ENCODE data around the gene DYDC2. TPM values are rescaled to one million over a fixed set of nuclear protein-coding genes. Genes with fewer than 3 reads are reported as not detected.

DYDC2 gene
- total and polyA plus RNA-seq, 9 of the 15 experiments (the other 6 are each of a cell fraction or from before 2014, with no cell fraction given): 0.06 to 0.34 (median 0.15) TPM; not detected in 5

- no peaks in the 10 kb centered on the region for H3K9me1 ChIP-seq (ENCODE audit: control insufficient read depth, insufficient read depth, low read length)
- peaks cover 0 to 19% of the 10 kb centered on the region in 2 experiments; a peak in 2 of 5 replicates for H3K4me1 ChIP-seq (replicated peaks in 1 of 2; ENCODE audit: control insufficient read depth in 2 of 2, insufficient read depth in 2 of 2, low read length in 2 of 2)
- TF ChIP-seq TBP (optimal IDR thresholded peaks at IDR 0.05; ENCODE audit: low read depth, low read length): peak; percentile 24
- 0 out of 2 replicates have a peak, but pooled peaks have one; percentile 28 for TF ChIP-seq ZBTB7A (IDR thresholded peaks at IDR 0.05; ENCODE audit: borderline replicate concordance, control insufficient read depth, low read depth, low read length)
- TF ChIP-seq PCBP1 (IDR thresholded peaks at IDR 0.05; ENCODE audit: low read depth, low read length, poor library complexity, severe bottlenecking): peak; percentile 29
- TF ChIP-seq RNF2 (IDR thresholded peaks at IDR 0.05): no peak
- TF ChIP-seq CREM (IDR thresholded peaks at IDR 0.05; ENCODE audit: low read depth): no peak
- in situ Hi-C loops (cut with MboI): no loop called here
- POLR2A ChIA-PET: no interaction called here
- H3K9me3 ChIP-seq (replicated peaks; ENCODE audit: control insufficient read depth, insufficient read depth, low read depth, low read length): no peaks in the 10 kb centered on the region
- WGBS (ENCODE audit: insufficient coverage, low coverage, missing lambda C conversion rate): 17% methylated on average over 14 of the region's 50 CpGs
- no peak overlapping the region for H3K27ac ChIP-seq (ENCODE audit: extremely low read depth, low read depth, low read length)
- no peaks in the 10 kb centered on the region for H4K20me1 ChIP-seq (replicated peaks; ENCODE audit: control insufficient read depth, insufficient read depth, low read length)
- no peak overlapping the region for H3K9ac ChIP-seq (ENCODE audit: insufficient read depth in 1 of 2, low read depth in 2 of 2, low read length in 2 of 2)
- DNase-seq (ENCODE audit: extremely low read depth in 1 of 4, low spot score in 3 of 4): peak in 1 of 4 experiments; percentile 16
- peak; percentile 20; the same call in 2 of the 3 replicates for ATAC-seq
- H2AFZ ChIP-seq (ENCODE audit: low read depth, low read length): no peak overlapping the region
- CTCF ChIA-PET (ENCODE audit: low intra/inter-chr PET ratio): no interaction called here
- H3K4me2 ChIP-seq (ENCODE audit: insufficient read depth, low read length): no peak overlapping the region
- no peak for FAIRE-seq
- H3K79me2 ChIP-seq (ENCODE audit: control insufficient read depth, insufficient read depth, low read length): no peaks in the 10 kb centered on the region
- intact Hi-C loops (cut with micrococcal nuclease): no loop called here
- peaks cover 32 to 39% of the 10 kb centered on the region in 2 experiments for H3K27me3 ChIP-seq (ENCODE audit: control insufficient read depth in 2 of 2, insufficient read depth in 2 of 2, low read length in 2 of 2)
- BruUV-seq (replicated peaks): no TSS peak
- H3K4me3 ChIP-seq: no peak overlapping the region
- no peaks in the 10 kb centered on the region for H3K36me3 ChIP-seq (ENCODE audit: control insufficient read depth, insufficient read depth, low read length)
Measured at GRCh38 chr10:80356989-80357850, 639 bp downstream of the DYDC2 start.

- ATAC-seq: no peak
- WGBS (ENCODE audit: insufficient coverage, low coverage, missing lambda C conversion rate): 16% methylated on average over 5 of the region's 5 CpGs
- H3K79me2 ChIP-seq (ENCODE audit: control insufficient read depth, insufficient read depth, low read length): no peaks in the 10 kb centered on the region
- H3K27me3 ChIP-seq (ENCODE audit: control insufficient read depth in 2 of 2, insufficient read depth in 2 of 2, low read length in 2 of 2): peaks cover 32 to 39% of the 10 kb centered on the region in 2 experiments
- H4K20me1 ChIP-seq (replicated peaks; ENCODE audit: control insufficient read depth, insufficient read depth, low read length): no peaks in the 10 kb centered on the region
- H3K9ac ChIP-seq (ENCODE audit: insufficient read depth in 1 of 2, low read depth in 2 of 2, low read length in 2 of 2): no peak overlapping the region
- no peaks in the 10 kb centered on the region for H3K9me1 ChIP-seq (ENCODE audit: control insufficient read depth, insufficient read depth, low read length)
- ChIA-PET POLR2A (interaction anchor here (0.5 kb wide), 1 partner anchor 8 kb away, joined by 3 read pairs; no protein-coding TSS in a partner anchor), CTCF (ENCODE audit: low intra/inter-chr PET ratio) (no interaction called here)
- intact Hi-C loops (cut with micrococcal nuclease) (no loop called here), in situ Hi-C loops (cut with MboI) (no loop called here)
- DNase-seq (ENCODE audit: extremely low read depth in 1 of 4, low spot score in 3 of 4): no peak
- no peak overlapping the region for H2AFZ ChIP-seq (ENCODE audit: low read depth, low read length)
- H3K36me3 ChIP-seq (ENCODE audit: control insufficient read depth, insufficient read depth, low read length): no peaks in the 10 kb centered on the region
- no peak overlapping the region for H3K4me3 ChIP-seq
- BruUV-seq (replicated peaks): no TSS peak
- H3K27ac ChIP-seq (ENCODE audit: extremely low read depth, low read depth, low read length): no peak overlapping the region
- peaks cover 0 to 19% of the 10 kb centered on the region in 2 experiments; a peak in 2 of 5 replicates for H3K4me1 ChIP-seq (replicated peaks in 1 of 2; ENCODE audit: control insufficient read depth in 2 of 2, insufficient read depth in 2 of 2, low read length in 2 of 2)
- no peaks in the 10 kb centered on the region for H3K9me3 ChIP-seq (replicated peaks; ENCODE audit: control insufficient read depth, insufficient read depth, low read depth, low read length)
- H3K4me2 ChIP-seq (ENCODE audit: insufficient read depth, low read length): no peak overlapping the region
- FAIRE-seq: no peak
- TF ChIP-seq PRMT5 (CRISPR knock-in tag; IDR thresholded peaks at IDR 0.05) (no peak), EHMT2 (IDR thresholded peaks at IDR 0.05) (no peak), BMI1 (IDR thresholded peaks at IDR 0.05; ENCODE audit: low read length) (no peak), HDAC2 (IDR thresholded peaks at IDR 0.05) (no peak), HDAC3 (IDR thresholded peaks at IDR 0.05; ENCODE audit: borderline replicate concordance, partially characterized antibody) (no peak), TSHZ1 (CRISPR knock-in tag; IDR thresholded peaks at IDR 0.05) (no peak), DNMT1 (IDR thresholded peaks at IDR 0.05) (no peak)
Measured at GRCh38 chr10:80357851-80358125, 1.2 kb downstream of the DYDC2 start.
